ENCODE measurements around the gene LHX5. TPM values are rescaled to one million over a fixed set of nuclear protein-coding genes. Genes with fewer than 3 reads are reported as not detected.

Gene LHX5
- total and polyA plus RNA-seq, 4 donors = not detected

GRCh38 chr12:113436993-113437728 is 34.5 kb downstream of the LHX5 start:
- Histone ChIP-seq H3K36me3 (ENCODE audit: control insufficient read depth in 4 of 4, insufficient read depth in 3 of 4, low read depth in 1 of 4, low read length in 3 of 4) (peaks cover 0 to 8% (median 1%) of the 10 kb centered on the region in 4 donors), H3K9ac (ENCODE audit: low read depth in 1 of 2, low read length in 2 of 2) (no peak overlapping the region), H3K9me3 (ENCODE audit: control insufficient read depth in 4 of 4, low read length in 3 of 4) (no peaks in the 10 kb centered on the region), H3K4me3 (ENCODE audit: low read depth in 1 of 3, low read length in 3 of 3) (no peak overlapping the region), H3K27me3 (ENCODE audit: control insufficient read depth in 4 of 4, insufficient read depth in 4 of 4, low read length in 3 of 4) (no peaks in the 10 kb centered on the region), H3K4me1 (ENCODE audit: control insufficient read depth in 4 of 4, insufficient read depth in 4 of 4, low read length in 3 of 4) (no peaks in the 10 kb centered on the region), H3K27ac (ENCODE audit: low read depth in 1 of 2, low read length in 2 of 2) (no peak overlapping the region)
- DNase-seq (ENCODE audit: low spot score) = no peak
- 88% methylated on average over 6 of the region's 6 CpGs for WGBS
- TF ChIP-seq HNF4G (IDR thresholded peaks at IDR 0.05) (no peak), CTCF (IDR thresholded peaks at IDR 0.05; ENCODE audit: low read depth, low read length, missing input control) (no peak), NR2F2 (IDR thresholded peaks at IDR 0.05) (no peak), HNF4A (conservative IDR thresholded peaks at IDR 0.05) (no peak), FOXA2 (IDR thresholded peaks at IDR 0.05) (no peak), ZBTB33 (IDR thresholded peaks at IDR 0.05) (no peak), TAF1 (conservative IDR thresholded peaks at IDR 0.05) (no peak), RAD21 (IDR thresholded peaks at IDR 0.05) (no peak), YY1 (IDR thresholded peaks at IDR 0.05) (no peak), REST (IDR thresholded peaks at IDR 0.05) (no peak), GABPA (IDR thresholded peaks at IDR 0.05 in 1 of 2, conservative IDR thresholded peaks at IDR 0.05 in 1 of 2) (no peak), RXRA (IDR thresholded peaks at IDR 0.05) (no peak), EGR1 (IDR thresholded peaks at IDR 0.05; ENCODE audit: low read depth in 2 of 2) (no peak)

GRCh38 chr12:113436586-113436985 is 35.1 kb downstream of the LHX5 start:
- Histone ChIP-seq H3K9ac (ENCODE audit: low read depth in 1 of 2, low read length in 2 of 2) (no peak overlapping the region), H3K27me3 (ENCODE audit: control insufficient read depth in 4 of 4, insufficient read depth in 4 of 4, low read length in 3 of 4) (no peaks in the 10 kb centered on the region), H3K27ac (ENCODE audit: low read depth in 1 of 2, low read length in 2 of 2) (no peak overlapping the region), H3K9me3 (ENCODE audit: control insufficient read depth in 4 of 4, low read length in 3 of 4) (no peaks in the 10 kb centered on the region), H3K4me3 (ENCODE audit: low read depth in 1 of 3, low read length in 3 of 3) (no peak overlapping the region), H3K4me1 (ENCODE audit: control insufficient read depth in 4 of 4, insufficient read depth in 4 of 4, low read length in 3 of 4) (no peaks in the 10 kb centered on the region), H3K36me3 (ENCODE audit: control insufficient read depth in 4 of 4, insufficient read depth in 3 of 4, low read depth in 1 of 4, low read length in 3 of 4) (peaks cover 0 to 8% (median 1%) of the 10 kb centered on the region in 4 donors)
- TF ChIP-seq ZBTB33 (IDR thresholded peaks at IDR 0.05) (no peak), CTCF (IDR thresholded peaks at IDR 0.05; ENCODE audit: low read depth, low read length, missing input control) (no peak), TAF1 (conservative IDR thresholded peaks at IDR 0.05) (no peak), FOXA1 (IDR thresholded peaks at IDR 0.05) (no peak), YY1 (IDR thresholded peaks at IDR 0.05) (no peak)
- 88% methylated on average over 6 of the region's 6 CpGs for WGBS
- DNase-seq (ENCODE audit: low spot score) = no peak
